Keratinocyte (primary cell): ENCODE data around the gene PLCG2. TPM values are rescaled to one million over a fixed set of nuclear protein-coding genes. Genes with fewer than 3 reads are reported as not detected.

Experiments
- DNase-seq: peaks from one replicate; pipeline ENCODE4 v3.0.0-alpha.2; 2011; ENCODE audit warnings: low read depth, missing footprints, low spot score
- FAIRE-seq: peaks from 2 replicates; lab custom pipeline; 2011; peaks lifted over from hg19 to GRCh38; lab: Jason Lieb, UNC
- H2AFZ ChIP-seq: 2 replicates; pipeline ENCODE4 v1.6.0; 2012; ENCODE audit warnings: low read length, control low read depth, inconsistent platforms; ENCODE audit not compliant: control insufficient read depth
- H3K27ac ChIP-seq: 2 replicates; pipeline ENCODE4 v1.5.1; 2011; ENCODE audit warnings: low read length; ENCODE audit not compliant: control insufficient read depth, insufficient read depth
- H3K27me3 ChIP-seq: 3 replicates; pipeline ENCODE4 v1.6.0; 2011; ENCODE audit warnings: low read length; ENCODE audit not compliant: control insufficient read depth, insufficient read depth; ENCODE audit errors: extremely low read depth
- H3K36me3 ChIP-seq, 2 experiments: 2 replicates in 1 of 2; 3 replicates in 1 of 2; pipeline ENCODE4 v1.5.1; 2011; ENCODE audit warnings: low read length in 2 of 2, mild to moderate bottlenecking in 1 of 2; ENCODE audit not compliant: control insufficient read depth in 2 of 2, insufficient read depth in 2 of 2; ENCODE audit errors: extremely low read depth in 1 of 2
- H3K4me1 ChIP-seq: 3 replicates; pipeline ENCODE4 v1.5.1; 2011; ENCODE audit warnings: low read length; ENCODE audit not compliant: control insufficient read depth, insufficient read depth; ENCODE audit errors: extremely low read depth
- H3K4me2 ChIP-seq: 3 replicates; pipeline ENCODE4 v1.6.0; 2011; ENCODE audit warnings: low read depth, low read length; ENCODE audit not compliant: control insufficient read depth, insufficient read depth; ENCODE audit errors: extremely low read depth
- H3K4me3 ChIP-seq, 3 experiments: fragments of 200-600 bp in 1 of 3; sonication (generic) in 1 of 3; 2 replicates in 2 of 3; 3 replicates in 1 of 3; pipeline ENCODE4 v1.5.1; 2011 to 2016; ENCODE audit warnings: low read length in 3 of 3, mild to moderate bottlenecking in 3 of 3, control low read depth in 2 of 3, inconsistent platforms in 1 of 3, low read depth in 1 of 3, mixed read lengths in 1 of 3, mixed run types in 1 of 3, moderate library complexity in 1 of 3; ENCODE audit not compliant: control insufficient read depth in 2 of 3, insufficient read depth in 2 of 3; ENCODE audit errors: extremely low read depth in 1 of 3
- H3K79me2 ChIP-seq: 2 replicates; pipeline ENCODE4 v1.6.0; 2012; ENCODE audit warnings: low read length; ENCODE audit not compliant: control insufficient read depth, insufficient read depth
- H3K9ac ChIP-seq: 3 replicates; pipeline ENCODE4 v1.6.0; 2011; ENCODE audit warnings: low read length; ENCODE audit not compliant: control insufficient read depth, insufficient read depth; ENCODE audit errors: extremely low read depth
- H3K9me1 ChIP-seq: 3 replicates; pipeline ENCODE4 v1.6.0; 2011; ENCODE audit warnings: low read length; ENCODE audit not compliant: control insufficient read depth, insufficient read depth; ENCODE audit errors: extremely low read depth
- H3K9me3 ChIP-seq: 2 replicates; pipeline ENCODE4 v1.5.1; 2012; ENCODE audit warnings: low read depth, low read length; ENCODE audit not compliant: control insufficient read depth
- H4K20me1 ChIP-seq: 3 replicates; pipeline ENCODE4 v1.6.0; 2011; ENCODE audit warnings: low read length; ENCODE audit not compliant: control insufficient read depth, insufficient read depth; ENCODE audit errors: extremely low read depth
- EZH2 ChIP-seq: IDR thresholded peaks from one replicate; pipeline ENCODE4 v1.6.1; 2012; ENCODE audit warnings: inconsistent platforms, mild to moderate bottlenecking, low read length, moderate library complexity
- dilution Hi-C: fragments of 300-500 bp; cut with MboI; formaldehyde crosslinking; loops from one replicate; pipeline ENCODE4 v1.7.0; 2020; ENCODE audit warnings: low sequenced_read_pairs; ENCODE audit not compliant: extremely low pct_ligation_motif_present
- polyA plus RNA-seq, 5 experiments: library from polyadenylated mRNA; depleted of rRNA in 3 of 5; stranded (reverse) in 3 of 5; stranded (forward) in 1 of 5; unstranded in 1 of 5; fragments of >200 nt; gene quantifications; 1 replicate in 1 of 5; 2 replicates in 3 of 5; 3 replicates in 1 of 5; pipeline versions ENCODE4 v1.2.1 to v1.2.3, GENCODE V29; 2011 to 2012; ENCODE audit warnings: missing spikeins in 2 of 5, low read depth in 1 of 5, low replicate concordance in 1 of 5
- TF ChIP-seq, protein P1 (sequence below), 3 experiments: IDR thresholded peaks in 1 of 3; conservative IDR thresholded peaks in 1 of 3; optimal IDR thresholded peaks in 1 of 3; 2 replicates in 2 of 3; 3 replicates in 1 of 3; pipeline versions ENCODE3 to v1.5.1; 2011; ENCODE audit warnings: low read length in 3 of 3, mild to moderate bottlenecking in 3 of 3, moderate library complexity in 2 of 3, control low read depth in 1 of 3, inconsistent platforms in 1 of 3; ENCODE audit not compliant: insufficient read depth in 2 of 3; ENCODE audit errors: extremely low read depth in 1 of 3

The PLCG2 gene
- polyA plus RNA-seq, 1 donor (not counting 4 experiments of a cell fraction or from before 2014, with no cell fraction given), result 3.5 TPM

GRCh38 chr16:81925016-81925415 lies 145.9 kb downstream of the PLCG2 start:
- DNase-seq (no peak), FAIRE-seq (no peak)
- no peak for TF ChIP-seq EZH2
- TF ChIP-seq, protein P1, sequence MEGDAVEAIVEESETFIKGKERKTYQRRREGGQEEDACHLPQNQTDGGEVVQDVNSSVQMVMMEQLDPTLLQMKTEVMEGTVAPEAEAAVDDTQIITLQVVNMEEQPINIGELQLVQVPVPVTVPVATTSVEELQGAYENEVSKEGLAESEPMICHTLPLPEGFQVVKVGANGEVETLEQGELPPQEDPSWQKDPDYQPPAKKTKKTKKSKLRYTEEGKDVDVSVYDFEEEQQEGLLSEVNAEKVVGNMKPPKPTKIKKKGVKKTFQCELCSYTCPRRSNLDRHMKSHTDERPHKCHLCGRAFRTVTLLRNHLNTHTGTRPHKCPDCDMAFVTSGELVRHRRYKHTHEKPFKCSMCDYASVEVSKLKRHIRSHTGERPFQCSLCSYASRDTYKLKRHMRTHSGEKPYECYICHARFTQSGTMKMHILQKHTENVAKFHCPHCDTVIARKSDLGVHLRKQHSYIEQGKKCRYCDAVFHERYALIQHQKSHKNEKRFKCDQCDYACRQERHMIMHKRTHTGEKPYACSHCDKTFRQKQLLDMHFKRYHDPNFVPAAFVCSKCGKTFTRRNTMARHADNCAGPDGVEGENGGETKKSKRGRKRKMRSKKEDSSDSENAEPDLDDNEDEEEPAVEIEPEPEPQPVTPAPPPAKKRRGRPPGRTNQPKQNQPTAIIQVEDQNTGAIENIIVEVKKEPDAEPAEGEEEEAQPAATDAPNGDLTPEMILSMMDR (optimal IDR thresholded peaks at IDR 0.05 in 1 of 3, IDR thresholded peaks at IDR 0.05 in 1 of 3, conservative IDR thresholded peaks at IDR 0.05 in 1 of 3; ENCODE audit: extremely low read depth in 1 of 3, insufficient read depth in 2 of 3, low read length in 3 of 3), result no peak
- no peak overlapping the region for H3K4me3 ChIP-seq
- H3K9ac ChIP-seq, result no peak overlapping the region
- no peaks in the 10 kb centered on the region for H3K9me1 ChIP-seq
- no peaks in the 10 kb centered on the region for H4K20me1 ChIP-seq
- H3K9me3 ChIP-seq, result no peaks in the 10 kb centered on the region
- dilution Hi-C loops, result no loop called here
- peaks cover 8% of the 10 kb centered on the region for H3K4me1 ChIP-seq
- no peaks in the 10 kb centered on the region for H3K36me3 ChIP-seq
- no peak overlapping the region for H3K4me2 ChIP-seq
- no peak overlapping the region for H2AFZ ChIP-seq
- no peaks in the 10 kb centered on the region for H3K79me2 ChIP-seq
- H3K27ac ChIP-seq, result no peak overlapping the region
- no peaks in the 10 kb centered on the region for H3K27me3 ChIP-seq

DNA sequence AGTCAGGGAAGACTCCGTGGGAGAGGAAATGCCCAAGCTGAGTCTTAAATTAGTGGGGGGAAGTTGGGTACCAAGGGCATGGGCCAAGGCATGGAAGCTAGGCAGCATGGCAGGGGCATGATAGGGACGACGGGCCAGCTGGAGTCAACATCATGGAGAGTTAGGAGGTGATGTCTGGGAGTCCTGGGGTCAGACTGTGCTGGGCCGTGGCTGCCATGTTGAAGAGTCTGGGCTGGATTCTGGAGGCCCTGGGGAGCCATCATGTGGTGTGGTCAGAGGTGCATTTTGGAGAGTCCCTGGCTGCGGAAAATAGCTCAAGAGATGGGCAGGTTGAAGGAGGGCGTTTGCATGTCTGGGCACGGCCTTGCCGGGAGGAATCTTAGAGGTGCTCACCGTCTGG lies 146.9 kb downstream of the PLCG2 start:
- H3K4me1 ChIP-seq, result peaks cover 8% of the 10 kb centered on the region
- DNase-seq (no peak), FAIRE-seq (no peak)
- dilution Hi-C loops, result no loop called here
- H3K36me3 ChIP-seq, result no peaks in the 10 kb centered on the region
- H2AFZ ChIP-seq, result no peak overlapping the region
- no peaks in the 10 kb centered on the region for H3K27me3 ChIP-seq
- H3K9ac ChIP-seq, result no peak overlapping the region
- no peak overlapping the region for H3K4me2 ChIP-seq
- no peak overlapping the region for H3K4me3 ChIP-seq
- no peaks in the 10 kb centered on the region for H3K9me3 ChIP-seq
- no peaks in the 10 kb centered on the region for H3K79me2 ChIP-seq
- H3K9me1 ChIP-seq, result no peaks in the 10 kb centered on the region
- no peak overlapping the region for H3K27ac ChIP-seq
- TF ChIP-seq EZH2, result no peak
- TF ChIP-seq, protein P1 (optimal IDR thresholded peaks at IDR 0.05 in 1 of 3, IDR thresholded peaks at IDR 0.05 in 1 of 3, conservative IDR thresholded peaks at IDR 0.05 in 1 of 3; ENCODE audit: extremely low read depth in 1 of 3, insufficient read depth in 2 of 3, low read length in 3 of 3), result no peak
- no peaks in the 10 kb centered on the region for H4K20me1 ChIP-seq
